Uterus (tissue), 4 donors: Measurements from ENCODE around the gene SH3TC1. TPM values are rescaled to one million over a fixed set of nuclear protein-coding genes. Genes with fewer than 3 reads are reported as not detected.

Source experiments
- DNase-seq, 2 donors: peaks; one replicate each; pipeline ENCODE4 v3.0.0-alpha.2; 2019 to 2020
- H3K27ac ChIP-seq, 2 donors: fragments of 200-600 bp; sonication (generic); 1 replicate in 1 of 2; 2 replicates in 1 of 2; pipeline ENCODE4 v1.5.1; 2016 to 2018
- H3K27me3 ChIP-seq, 2 donors: fragments of 200-600 bp; sonication (generic); one replicate each; pipeline ENCODE4 v1.5.1; 2018 to 2019; ENCODE audit warnings: control low read depth in 1 of 2
- H3K36me3 ChIP-seq, 2 donors: fragments of 200-600 bp; sonication (generic); one replicate each; pipeline ENCODE4 v1.5.1; 2019; ENCODE audit warnings: control low read depth in 1 of 2
- H3K4me1 ChIP-seq, 2 donors: fragments of 200-600 bp; sonication (generic); one replicate each; pipeline ENCODE4 v1.5.1; 2018 to 2019; ENCODE audit warnings: control low read depth in 1 of 2
- H3K4me3 ChIP-seq, 2 donors: fragments of 200-600 bp; sonication (generic); 1 replicate in 1 of 2; 2 replicates in 1 of 2; pipeline ENCODE4 v1.5.1; 2018 to 2019; ENCODE audit warnings: mild to moderate bottlenecking in 1 of 2
- H3K9me3 ChIP-seq, 2 donors: fragments of 200-600 bp; sonication (generic); one replicate each; pipeline ENCODE4 v1.5.1; 2019; ENCODE audit warnings: control low read depth in 1 of 2
- POLR2A ChIP-seq, 2 donors: fragments of 450-650 bp; IDR thresholded peaks; one replicate each; pipeline ENCODE4 v1.6.1; 2016; ENCODE audit warnings: antibody characterized with exemption in 2 of 2, mild to moderate bottlenecking in 1 of 2, moderate library complexity in 1 of 2
- intact Hi-C: fragments of 100-400 bp; cut with DNase I; formaldehyde crosslinking; loops from one replicate; pipeline ENCODE4 v1.15.1; 2023; ENCODE audit warnings: low total_unique reads
- total RNA-seq, 4 donors: library from RNA; depleted of rRNA in 3 of 4; stranded (reverse); fragments of >200 nt in 3 of 4; gene quantifications; one replicate each; pipeline versions ENCODE4 v1.1.0 to v1.2.4, GENCODE V29; 2014 to 2023
- TF ChIP-seq, protein P1 (sequence below), 4 experiments: fragments of 200-600 bp in 2 of 4; fragments of 450-650 bp in 2 of 4; sonication (generic) in 2 of 4; IDR thresholded peaks; one replicate each; pipeline ENCODE4 v1.5.1; 2016 to 2019; ENCODE audit warnings: antibody characterized with exemption in 4 of 4, mild to moderate bottlenecking in 2 of 4, moderate library complexity in 1 of 4
- donor health status: DM: yes; HTN: yes; CAD: no.

SH3TC1 gene
- total RNA-seq, 4 donors from 2014 or later, result 5.1 to 16.4 (median 11.3) TPM

DNA sequence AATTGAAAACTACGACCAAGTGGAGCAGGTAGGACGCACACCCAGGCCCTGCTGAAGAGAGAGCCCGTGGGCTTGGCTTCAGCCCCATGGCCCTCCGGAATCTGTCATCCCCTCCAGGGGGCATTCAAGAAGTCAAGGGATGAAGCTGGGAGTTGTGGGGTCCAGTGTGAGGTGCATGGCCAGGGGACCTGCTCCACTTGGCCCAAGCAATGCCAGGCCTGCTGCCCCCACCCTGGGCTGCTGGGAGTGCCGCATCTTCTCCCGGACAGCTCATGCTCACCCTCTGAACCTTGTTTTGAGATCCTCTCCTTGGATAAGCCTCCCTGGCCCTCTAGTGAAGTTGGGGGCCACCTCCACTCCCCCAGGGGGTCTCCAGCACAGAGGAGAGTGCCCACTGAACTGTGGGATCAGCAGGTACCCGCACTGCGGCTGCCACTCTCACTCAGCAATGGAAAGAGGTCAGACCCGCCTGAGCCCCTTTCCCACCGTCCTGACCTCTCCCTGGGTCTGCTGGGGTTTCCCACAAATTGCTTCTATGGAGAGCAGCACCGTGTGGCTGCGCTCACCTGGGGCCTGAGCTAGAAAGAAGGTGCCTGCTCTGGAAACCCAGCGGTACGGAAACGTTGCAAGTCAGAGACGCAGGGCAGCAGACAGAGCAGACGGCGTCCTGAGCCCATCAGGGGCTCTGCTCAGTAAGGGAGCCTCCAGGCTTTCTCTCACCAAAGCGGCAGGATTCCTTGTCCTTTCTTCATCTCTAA is 35.5 kb upstream of the SH3TC1 start:
- TF ChIP-seq, protein P1, sequence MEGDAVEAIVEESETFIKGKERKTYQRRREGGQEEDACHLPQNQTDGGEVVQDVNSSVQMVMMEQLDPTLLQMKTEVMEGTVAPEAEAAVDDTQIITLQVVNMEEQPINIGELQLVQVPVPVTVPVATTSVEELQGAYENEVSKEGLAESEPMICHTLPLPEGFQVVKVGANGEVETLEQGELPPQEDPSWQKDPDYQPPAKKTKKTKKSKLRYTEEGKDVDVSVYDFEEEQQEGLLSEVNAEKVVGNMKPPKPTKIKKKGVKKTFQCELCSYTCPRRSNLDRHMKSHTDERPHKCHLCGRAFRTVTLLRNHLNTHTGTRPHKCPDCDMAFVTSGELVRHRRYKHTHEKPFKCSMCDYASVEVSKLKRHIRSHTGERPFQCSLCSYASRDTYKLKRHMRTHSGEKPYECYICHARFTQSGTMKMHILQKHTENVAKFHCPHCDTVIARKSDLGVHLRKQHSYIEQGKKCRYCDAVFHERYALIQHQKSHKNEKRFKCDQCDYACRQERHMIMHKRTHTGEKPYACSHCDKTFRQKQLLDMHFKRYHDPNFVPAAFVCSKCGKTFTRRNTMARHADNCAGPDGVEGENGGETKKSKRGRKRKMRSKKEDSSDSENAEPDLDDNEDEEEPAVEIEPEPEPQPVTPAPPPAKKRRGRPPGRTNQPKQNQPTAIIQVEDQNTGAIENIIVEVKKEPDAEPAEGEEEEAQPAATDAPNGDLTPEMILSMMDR (IDR thresholded peaks at IDR 0.05), result no peak
- TF ChIP-seq POLR2A (IDR thresholded peaks at IDR 0.05), result no peak
- Histone ChIP-seq H3K9me3 (no peaks in the 10 kb centered on the region), H3K4me3 (no peak overlapping the region), H3K4me1 (no peaks in the 10 kb centered on the region), H3K27me3 (no peaks in the 10 kb centered on the region), H3K36me3 (no peaks in the 10 kb centered on the region), H3K27ac (no peak overlapping the region)
- intact Hi-C loops, result no loop called here
- DNase-seq, result no peak

DNA sequence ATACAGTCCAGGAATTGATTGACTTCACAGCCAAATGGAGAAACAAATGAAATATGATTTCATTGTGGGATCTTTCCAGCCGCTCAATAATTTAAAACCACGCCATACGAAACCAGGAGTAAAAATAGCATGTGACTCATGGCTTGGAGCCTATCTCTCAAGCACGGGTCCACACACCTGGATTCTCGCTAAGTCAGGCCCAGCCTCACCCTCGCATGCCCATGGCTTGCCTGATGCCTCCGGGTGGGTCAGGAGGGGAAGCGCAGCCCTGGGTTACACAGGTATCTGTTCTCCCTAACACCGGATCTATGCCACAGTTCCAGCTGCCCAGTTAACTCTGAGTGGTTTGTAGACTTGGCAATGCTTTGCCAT is 34.9 kb upstream of the SH3TC1 start:
- no peak for DNase-seq
- Histone ChIP-seq H3K9me3 (no peaks in the 10 kb centered on the region), H3K36me3 (no peaks in the 10 kb centered on the region), H3K4me1 (no peaks in the 10 kb centered on the region), H3K27me3 (no peaks in the 10 kb centered on the region), H3K4me3 (no peak overlapping the region), H3K27ac (no peak overlapping the region)
- intact Hi-C loops, result no loop called here
- no peak for TF ChIP-seq POLR2A (IDR thresholded peaks at IDR 0.05)
- TF ChIP-seq, protein P1 (IDR thresholded peaks at IDR 0.05), result no peak

DNA sequence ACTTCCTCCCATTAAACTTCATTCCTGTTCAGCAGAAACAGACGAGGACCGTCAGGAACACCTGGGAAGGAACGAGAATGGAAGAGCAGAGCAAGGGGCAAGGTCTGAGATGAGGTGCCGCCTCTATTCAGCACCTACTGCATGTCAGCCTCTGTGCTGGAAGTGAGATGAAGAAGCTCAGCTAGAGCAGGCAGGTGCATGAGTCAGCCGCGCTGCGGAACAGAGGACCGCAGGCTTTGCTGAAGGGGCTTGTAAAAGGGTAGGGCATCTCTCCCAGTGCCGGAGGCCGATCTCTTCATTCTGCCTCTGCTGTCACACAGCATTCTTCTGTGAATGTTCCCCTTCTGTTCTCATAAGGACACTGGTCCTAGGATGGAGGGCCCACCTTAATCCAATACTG is 34.4 kb upstream of the SH3TC1 start:
- intact Hi-C loops, result no loop called here
- no peak for DNase-seq
- Histone ChIP-seq H3K4me3 (no peak overlapping the region), H3K9me3 (no peaks in the 10 kb centered on the region), H3K36me3 (no peaks in the 10 kb centered on the region), H3K27ac (no peak overlapping the region), H3K4me1 (no peaks in the 10 kb centered on the region), H3K27me3 (no peaks in the 10 kb centered on the region)
- TF ChIP-seq, protein P1 (IDR thresholded peaks at IDR 0.05), result no peak
- no peak for TF ChIP-seq POLR2A (IDR thresholded peaks at IDR 0.05)

DNA sequence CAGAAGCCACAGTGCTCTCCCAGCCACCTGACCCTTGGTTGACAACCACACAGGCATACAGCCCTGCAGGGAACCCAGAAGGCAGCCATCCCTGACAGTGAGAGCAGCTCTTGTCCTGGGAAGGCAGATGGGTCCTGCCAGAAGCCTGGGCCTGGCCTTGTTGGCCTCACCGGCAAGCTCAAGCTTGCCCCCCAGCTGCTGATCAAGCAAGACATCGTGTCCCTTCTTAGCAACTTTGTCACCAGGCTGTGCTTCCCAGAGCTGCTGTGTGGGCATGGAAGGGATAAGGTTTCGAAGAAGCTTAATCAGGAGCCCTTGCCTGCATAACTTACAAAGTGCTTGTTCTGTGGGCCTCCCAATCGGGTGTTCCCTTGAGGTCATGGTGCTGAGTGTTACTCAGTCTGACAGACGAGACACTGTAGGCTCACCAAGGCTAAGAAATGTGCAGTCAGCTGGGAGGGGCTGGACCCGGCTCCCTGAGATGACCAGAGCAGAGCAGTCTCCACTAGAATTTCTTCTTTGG is 33.7 kb upstream of the SH3TC1 start:
- DNase-seq, result no peak
- intact Hi-C loops, result no loop called here
- no peaks in the 10 kb centered on the region for H3K4me1 ChIP-seq
- H3K36me3 ChIP-seq, result no peaks in the 10 kb centered on the region
- no peaks in the 10 kb centered on the region for H3K9me3 ChIP-seq
- no peaks in the 10 kb centered on the region for H3K27me3 ChIP-seq
- H3K4me3 ChIP-seq, result no peak overlapping the region
- no peak for TF ChIP-seq POLR2A (IDR thresholded peaks at IDR 0.05)
- TF ChIP-seq, protein P1 (IDR thresholded peaks at IDR 0.05), result no peak
- no peak overlapping the region for H3K27ac ChIP-seq

DNA sequence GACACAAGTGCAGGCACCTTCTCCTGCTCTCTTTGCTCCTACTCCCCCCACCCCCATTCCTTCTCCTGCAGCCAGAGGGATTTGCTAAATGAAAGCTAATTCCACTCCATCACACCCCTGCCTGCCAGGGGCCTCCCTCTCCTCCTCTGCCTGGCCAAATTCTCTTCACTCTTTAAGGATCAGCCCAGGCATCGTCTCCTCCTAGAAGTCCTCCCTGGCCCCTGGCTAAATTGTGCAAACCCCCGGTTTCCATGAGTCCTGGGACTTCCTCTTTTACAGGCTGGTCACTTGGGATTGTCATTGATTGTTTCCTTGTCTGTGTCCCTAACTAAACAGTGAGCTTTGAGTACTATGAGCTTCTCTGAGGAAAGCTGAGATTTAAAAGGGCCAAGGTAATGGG is 31.8 kb upstream of the SH3TC1 start:
- intact Hi-C loops, result no loop called here
- DNase-seq, result no peak
- no peaks in the 10 kb centered on the region for H3K27me3 ChIP-seq
- no peak overlapping the region for H3K27ac ChIP-seq
- TF ChIP-seq, protein P1 (IDR thresholded peaks at IDR 0.05), result no peak
- TF ChIP-seq POLR2A (IDR thresholded peaks at IDR 0.05), result no peak
- H3K4me1 ChIP-seq, result no peaks in the 10 kb centered on the region
- no peaks in the 10 kb centered on the region for H3K9me3 ChIP-seq
- H3K36me3 ChIP-seq, result no peaks in the 10 kb centered on the region
- no peak overlapping the region for H3K4me3 ChIP-seq
